Measurements from ENCODE around the gene ITGA11.
A peak's percentile ranks its signal among the peaks of the same experiment; 100 is the strongest.
"Not testable (repeated sequence)": the region's sequence is repeated elsewhere in the genome, so short reads cannot be mapped to it uniquely, and the experiment has no call there.

ITGA11 gene

DNA sequence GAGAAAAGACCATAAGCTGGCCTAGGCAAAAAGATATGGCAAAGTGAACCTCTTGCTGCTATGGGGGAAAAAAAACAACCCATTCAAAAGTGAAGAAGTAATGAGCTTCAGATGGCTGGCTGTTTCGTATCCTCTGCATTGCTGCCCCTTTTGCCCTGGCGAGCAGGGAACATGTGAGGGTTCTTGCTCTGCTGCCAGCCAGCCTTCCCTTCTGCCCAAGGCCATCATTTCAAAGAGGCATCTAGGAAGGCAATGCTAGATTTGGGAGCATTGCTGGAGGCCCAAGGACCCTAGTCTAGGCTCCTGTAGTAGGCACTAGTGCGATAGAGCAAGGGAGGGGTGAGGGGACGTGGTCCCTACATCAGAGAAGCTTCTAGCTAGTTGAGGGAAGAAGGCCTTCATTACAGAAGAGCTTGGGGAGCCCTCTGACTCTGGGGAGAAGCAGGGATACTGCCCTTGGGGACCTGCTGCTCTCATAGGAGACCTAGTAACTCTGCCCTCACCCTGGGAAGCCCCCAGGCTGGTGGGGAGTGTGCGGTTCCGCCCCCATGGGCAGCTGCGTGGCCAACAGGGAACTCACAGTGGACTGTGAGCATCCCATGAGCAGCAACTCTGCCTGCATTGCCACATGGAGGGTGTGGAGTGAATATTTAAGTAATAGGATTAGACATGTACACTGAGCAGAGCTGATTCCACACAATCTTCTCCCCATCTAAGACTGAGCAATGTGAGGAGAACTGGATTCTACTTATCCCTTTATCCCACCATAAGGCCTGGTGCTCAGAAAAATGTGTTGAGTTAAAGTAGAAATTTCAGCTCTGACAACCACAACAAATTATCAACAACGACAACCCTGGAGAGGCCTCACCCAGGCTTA is 21.3 kb downstream of the ITGA11 start:
- no peak for DNase-seq

DNA sequence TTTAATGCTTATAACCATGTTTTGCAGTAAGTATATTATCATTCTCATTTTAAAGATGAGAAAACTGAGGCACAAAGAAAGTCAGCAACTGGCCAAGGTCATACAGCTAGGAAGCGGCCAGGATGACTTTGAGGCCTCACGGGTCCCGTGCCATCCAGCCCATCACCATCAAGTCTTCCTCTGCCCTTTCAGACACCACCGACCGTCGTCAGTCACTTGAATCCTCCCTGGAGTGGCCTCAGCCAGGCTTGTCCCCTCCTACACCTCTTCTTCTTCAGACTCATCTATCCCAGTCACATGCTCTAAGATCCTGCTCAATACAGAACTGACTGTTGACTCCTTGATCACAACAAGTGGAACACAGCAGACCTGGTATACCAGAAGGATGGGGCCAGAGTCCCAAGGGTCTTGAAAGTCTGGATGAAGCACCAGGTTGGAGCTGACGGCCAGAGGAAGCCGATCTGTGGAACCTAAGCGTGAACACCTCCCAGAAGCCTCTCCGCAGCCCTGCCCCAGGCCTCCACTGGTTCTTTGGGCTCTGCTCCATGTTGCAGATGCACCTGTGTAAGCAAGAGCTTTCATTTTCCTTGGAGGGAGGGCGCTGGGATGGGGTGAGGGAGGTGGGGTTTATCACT is 22.1 kb downstream of the ITGA11 start:
- no peak for DNase-seq

DNA sequence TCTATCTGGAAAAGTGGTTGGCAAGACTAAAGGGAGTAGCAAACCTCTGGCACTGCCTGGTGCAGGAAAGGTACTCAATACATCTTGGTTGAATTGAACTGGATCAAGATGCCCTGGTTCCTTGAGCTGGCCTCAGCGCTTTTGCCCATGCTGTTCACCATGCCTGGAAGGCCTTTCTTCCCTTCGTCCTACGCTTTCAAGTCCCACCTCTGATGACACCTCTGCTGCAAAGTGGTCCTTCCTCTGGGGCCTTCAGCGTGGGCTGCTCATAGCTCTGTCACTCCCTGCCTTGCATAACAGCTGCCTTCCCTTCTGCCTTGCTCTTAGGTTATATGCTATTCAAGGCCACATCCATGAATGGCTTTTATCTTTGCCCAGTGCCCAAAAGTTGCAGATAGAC is 23.0 kb downstream of the ITGA11 start:
- DNase-seq, result no peak

DNA sequence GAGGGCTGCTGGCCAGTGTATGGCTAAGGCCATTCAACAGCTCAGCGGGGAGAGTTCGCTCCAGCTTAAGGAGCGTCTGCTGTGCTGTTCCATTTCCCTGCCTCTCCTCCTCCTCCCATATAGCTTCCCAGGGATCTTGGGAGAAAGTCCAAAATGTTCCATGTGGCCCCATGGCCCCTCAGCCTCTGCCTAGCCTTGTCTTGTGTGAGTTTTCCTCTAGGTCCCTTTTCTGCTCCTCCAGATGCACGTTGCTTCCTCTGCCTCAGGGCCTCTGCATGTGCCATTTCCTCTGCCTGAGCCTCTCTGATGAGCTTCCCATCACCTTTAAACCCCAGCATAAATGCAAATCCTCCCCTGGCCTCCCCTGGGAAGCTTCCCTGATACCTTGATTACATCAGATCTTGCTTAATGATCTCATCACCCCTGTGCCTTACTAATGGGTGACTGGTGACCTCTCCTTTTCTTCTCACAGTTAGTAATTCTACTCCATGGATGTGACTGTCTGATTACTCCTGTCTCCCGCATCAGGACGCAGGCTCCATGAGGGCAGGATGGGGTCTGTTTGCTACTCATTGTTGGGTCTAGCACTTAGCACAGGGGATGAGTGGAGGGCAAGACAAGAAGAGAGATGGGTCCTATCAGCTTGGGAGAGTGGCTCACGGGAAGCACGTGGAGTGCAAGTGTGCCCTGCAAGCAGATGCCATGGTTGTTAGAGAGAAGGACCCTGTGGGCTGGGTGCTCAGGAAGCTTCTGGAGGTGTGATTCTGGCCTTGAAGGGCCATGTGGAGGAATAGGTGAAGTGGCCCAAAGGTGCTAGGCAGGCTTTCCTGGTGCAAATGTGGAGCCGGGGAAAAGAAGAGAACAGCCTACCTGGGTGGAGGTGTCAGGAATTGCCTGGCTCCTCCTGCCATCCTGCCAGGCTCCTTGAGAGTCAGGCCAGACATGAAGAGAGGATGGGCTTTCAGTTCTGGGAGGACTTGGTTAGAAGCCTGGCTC is 23.8 kb downstream of the ITGA11 start:
- no peak for DNase-seq

DNA sequence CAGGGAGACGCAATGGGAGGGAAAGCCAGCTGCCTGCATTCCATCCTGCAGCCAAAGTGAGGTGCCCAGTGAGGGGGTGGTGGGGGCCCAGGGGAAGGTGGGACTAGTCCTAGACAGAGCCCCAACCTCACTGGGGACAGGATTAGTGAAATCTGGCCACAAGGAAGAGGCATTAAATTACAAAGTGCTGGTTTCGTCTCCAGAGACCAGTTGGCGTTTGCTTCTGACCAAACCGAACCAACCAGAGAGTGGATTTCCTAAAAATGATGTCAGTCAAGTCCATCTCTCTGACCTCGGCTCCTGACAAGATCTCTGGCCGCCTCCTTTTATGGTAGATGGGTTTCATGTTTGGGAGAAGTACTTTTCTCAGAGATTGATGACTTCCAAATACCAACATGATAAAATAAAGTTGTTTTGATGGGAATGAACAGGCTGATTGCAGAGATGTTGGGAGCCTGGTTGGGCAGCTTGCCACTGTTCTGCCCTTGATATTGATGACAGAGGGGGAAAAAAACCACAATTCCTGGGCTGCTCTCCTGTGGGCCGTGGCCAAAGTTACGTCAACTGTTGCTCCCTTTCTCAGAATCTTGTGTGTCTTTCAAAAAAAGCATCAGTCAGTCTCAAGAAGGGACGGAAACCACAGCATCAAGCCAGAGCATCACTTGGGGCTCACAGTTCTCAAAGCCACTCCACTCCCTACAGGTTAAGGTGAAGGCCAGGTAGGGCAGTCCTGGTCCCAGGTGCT is 24.6 kb downstream of the ITGA11 start:
- DNase-seq, result no peak

DNA sequence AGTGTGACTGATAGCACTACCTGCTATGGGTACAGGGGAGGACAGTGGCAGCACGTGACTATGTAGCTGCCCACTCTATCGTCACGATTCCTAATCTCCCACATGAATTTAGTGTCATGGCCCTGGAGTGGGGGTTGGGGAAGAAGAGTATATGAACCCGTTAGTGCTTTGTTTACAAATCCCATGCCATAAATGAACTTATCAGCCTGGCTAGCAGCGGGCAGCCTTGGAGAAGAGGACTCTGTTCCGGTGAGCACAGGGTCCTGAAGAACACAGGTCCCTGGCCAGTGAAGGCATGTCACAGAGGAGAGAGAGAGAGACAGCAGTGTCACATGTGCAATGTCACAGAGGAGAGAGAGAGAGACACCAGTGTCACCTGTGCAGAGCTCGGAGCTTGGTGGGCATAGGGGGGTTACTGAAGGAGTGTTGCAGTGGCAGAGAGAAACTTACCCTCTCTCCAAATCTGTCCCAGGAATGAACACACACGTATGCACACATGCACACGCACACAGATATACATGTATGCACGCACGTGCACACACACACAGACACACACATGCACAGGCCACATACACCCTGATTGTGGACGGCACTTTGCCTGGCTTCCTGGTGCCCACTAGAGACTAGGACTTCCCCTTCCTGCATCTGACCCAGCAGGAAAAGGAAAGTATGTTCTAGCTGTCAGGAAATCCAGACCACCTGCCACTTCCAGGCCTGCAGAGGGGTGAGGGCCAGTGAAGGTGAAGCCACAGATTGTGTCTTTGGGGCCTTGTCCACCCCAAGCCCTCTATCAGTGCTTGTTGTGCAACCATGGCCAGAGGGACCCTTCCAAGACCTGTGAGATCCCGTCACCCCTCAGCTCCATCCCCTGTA is 26.3 kb downstream of the ITGA11 start:
- no peak for DNase-seq

DNA sequence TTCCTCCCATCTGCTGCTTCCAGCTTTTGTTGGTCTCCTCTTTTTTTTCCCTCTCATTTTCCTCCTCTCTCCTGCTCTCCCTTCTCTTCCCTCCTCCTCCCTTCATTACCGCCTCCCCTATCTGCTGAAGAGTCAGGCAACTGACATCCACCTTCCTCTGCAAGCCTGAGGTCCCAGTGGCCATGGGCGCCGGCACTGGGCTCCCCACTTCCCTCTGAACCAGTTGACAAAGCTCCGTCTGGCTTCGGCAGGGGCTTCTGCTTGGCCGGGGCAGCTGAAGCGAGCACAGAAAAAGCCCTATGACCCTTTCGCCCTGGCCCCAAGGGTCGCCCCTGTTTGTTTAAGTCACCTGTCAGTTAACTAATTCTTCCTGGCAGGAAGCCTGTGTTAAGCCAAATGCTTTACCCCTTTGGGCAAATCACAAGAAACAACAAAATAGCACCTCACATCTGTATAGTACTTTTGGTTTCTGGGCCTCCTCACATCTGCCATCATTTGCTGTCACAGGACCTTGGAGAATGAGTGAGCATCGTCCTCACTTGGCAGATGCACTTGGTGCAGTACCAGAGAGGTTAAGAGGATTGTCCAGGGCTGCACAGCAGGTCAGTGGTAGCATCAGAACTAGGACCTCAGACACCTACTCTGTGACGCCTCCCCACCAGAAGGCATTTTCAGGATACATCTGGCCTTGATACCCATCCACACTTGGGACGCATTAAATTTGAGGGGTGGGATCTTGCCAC is 27.7 kb downstream of the ITGA11 start:
- DNase-seq, result no peak

DNA sequence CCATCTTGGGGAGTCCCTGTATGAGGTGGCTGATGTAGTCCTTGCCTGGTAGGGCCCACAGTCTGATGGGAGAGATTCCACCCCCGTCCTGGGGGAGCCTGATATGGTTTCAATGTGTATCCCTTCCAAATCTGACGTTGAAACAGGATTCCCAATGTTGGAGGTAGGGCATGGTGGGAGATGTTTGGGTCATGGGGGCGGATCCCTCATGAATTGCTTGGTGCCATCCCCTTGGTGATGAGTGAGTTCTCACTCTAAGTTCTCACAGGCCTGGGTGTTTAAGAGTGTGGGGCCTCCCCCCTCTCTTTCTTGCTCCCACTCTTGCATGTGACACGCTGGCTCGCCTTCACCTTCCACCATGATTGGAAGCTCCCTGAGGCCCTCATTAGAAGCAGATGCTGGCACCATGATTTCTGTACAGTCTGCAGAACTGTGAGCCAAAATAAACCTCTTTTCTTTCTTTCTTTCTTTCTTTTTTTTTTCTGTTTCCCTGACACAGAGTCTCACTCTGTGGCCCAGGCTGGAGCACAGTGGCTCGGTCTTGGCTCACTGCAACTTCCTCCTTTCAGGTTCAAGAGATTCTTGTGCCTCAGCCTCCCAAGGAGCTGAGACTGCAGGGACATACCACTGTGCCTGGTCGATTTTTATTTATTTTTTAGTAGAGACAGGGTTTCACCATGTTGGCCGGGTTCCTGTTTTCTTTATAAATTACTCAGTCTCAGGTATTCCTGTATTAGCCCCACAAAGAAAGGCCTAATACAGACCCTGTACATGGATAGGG is 28.6 kb downstream of the ITGA11 start:
- no peak for DNase-seq

DNA sequence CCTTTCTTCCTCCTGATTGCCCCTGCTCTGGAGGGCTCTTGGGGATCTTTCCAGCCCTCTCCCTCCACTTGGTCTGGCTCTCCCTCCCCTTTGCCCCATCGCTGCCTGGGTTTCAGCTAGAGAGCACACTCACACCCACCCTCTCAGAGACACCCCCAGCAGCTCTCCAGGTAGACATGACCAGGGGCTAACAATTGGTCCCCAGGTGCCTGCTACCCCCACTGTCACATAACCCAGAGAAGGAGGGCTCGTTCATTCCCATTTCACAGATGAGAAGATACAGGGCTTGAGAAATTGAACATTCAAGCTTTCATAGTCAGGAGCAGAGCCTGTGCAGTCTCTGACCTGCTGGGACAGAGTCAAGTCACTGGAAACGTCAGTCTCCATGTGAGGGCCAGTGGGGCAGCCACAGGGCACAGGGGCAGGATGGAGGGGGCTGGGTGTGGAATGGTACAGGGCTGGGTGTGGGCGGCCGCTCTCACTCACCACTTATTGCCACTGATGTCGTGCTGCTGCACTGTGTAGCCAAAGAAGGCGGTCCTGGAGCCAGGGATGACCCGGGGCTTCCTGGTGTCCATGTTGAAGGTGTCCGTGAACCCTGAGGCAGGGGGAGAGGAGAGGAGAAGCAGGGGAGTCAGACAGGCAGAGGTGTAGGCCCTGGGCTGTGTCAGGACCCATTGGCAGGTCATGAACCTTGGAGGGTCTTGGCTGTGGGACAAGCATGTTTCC is 29.4 kb downstream of the ITGA11 start:
- DNase-seq, result no peak

DNA sequence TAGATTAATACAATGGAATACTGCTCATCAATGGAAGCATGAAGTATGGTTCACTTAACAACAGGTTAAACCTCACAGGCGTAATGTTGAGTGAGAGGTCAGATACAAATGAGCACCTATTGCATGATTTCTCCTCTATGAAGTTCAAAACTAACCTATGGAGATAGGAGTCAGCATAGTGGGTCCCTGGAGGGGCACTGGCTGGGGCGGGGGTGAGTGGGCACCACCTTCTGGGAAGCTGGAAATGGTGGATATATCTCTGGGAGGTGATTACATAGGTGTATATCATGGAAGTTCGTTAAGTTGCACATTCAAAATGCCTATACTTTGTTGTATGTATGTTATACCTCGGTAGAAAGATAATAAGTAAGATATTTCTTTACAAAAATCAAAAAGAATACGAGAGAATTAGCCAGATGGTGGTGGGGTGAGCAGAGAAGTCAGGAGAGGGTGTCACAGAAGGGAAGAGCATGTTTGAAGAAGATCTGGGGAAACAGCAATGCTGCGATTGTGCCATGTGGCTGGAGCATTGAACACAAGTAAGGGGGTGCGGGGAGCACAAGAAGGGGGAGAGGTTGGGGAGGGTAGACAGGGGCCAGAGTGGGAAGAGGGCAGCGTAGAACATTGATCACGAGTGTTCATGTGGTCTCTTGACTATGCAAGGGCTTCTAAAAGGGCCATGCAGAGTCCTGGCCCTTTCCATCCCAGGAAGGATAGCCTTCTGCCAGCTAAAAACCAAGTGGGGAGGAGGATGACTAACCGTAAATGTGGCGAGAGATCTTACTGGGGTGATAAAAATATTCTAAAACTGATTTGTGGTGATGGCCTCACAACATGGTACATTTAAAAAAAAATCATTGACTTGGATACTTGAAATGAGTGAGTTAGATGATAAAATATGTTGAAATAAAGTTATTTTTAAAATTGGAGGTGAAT is 30.2 kb downstream of the ITGA11 start:
- no peak for DNase-seq

DNA sequence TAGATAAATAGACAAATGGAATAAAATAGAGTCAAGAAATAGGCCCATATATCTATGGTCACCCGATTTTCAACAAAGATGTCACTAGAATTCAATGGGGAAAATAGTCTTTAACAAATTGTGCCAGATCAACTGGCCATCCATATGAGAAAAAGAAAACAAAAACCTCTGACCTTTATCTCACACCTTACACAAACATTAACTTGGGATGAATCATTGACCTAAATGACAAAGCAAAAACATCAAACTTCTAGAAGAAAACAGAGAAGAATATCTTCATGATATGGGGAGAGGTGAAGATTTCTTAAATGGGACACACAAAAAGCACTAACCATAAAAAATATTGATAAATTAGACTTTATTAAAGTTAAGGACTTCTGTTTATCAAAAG is 31.9 kb downstream of the ITGA11 start:
- DNase-seq, result peak; percentile 51

DNA sequence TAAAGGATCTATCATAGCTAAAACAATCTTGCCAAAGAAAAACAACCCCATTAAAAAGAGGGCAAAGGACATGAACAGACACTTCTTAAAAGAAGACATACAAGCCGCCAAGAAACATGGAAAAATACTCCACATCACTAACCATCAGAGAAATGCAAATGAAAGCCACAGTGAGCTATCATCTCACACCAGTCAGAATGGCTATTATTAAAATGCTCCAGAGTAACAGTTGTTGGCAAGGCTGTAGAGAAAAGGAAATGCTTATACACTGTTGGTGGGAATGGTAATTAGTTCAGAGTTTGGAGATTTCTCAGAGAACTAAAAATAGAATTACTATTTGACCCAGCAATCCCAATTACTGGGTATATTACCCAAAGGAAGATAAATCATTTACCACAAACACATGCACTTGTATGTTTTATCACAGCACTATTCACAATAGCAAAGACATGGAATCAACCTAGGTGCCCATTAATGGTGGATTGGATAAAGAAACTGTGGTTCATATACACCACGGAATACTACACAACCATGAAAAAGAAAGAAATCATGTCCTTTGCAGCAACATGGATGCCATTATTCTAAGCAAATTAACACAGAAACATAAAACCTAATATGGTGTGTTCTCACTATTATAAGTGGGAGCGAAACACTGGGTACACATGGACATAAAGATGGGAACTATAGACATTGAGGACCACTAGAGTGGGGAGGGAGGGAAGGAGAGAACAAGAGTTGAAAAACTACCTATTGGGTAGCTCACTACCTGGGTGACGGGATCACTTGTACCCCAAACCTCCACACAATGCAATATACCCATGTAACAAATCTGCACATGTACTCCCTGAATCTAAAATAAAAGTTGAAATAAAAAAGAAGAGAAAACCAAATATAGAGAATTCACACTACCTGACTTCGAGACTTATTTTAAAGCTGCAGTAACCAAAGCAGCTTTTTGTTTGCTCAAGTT is 32.6 kb downstream of the ITGA11 start:
- no peak for DNase-seq

DNA sequence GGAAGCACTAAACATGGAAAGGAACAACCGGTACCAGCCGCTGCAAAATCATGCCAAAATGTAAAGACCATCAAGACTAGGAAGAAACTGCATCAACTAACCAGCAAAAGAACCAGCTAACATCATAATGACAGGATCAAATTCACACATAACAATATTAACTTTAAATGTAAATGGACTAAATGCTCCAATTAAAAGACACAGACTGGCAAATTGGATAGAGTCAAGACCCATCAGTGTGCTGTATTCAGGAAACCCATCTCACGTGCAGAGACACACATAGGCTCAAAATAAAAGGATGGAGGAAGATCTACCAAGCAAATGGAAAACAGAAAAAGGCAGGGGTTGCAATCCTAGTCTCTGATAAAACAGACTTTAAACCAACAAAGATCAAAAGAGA is 34.0 kb downstream of the ITGA11 start:
- not testable (repeated sequence) for DNase-seq

DNA sequence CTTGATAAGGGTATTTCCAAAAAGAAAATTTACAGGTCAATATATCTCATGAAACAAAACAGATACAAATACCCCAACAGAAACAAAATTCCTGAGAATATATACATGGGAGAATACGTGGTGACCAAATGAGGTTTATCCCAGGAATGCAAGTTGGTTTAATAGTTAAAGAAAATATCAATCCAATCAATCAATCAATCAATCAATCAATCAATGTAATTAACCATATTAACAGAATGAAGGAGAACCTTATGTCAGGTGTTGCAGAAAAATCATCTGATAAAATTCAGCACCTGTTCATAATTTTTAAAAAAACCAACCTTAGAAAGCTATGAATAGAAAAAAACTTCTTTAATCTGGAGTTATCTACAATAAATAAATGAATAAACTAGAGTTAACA is 35.9 kb downstream of the ITGA11 start:
- DNase-seq, result no peak

DNA sequence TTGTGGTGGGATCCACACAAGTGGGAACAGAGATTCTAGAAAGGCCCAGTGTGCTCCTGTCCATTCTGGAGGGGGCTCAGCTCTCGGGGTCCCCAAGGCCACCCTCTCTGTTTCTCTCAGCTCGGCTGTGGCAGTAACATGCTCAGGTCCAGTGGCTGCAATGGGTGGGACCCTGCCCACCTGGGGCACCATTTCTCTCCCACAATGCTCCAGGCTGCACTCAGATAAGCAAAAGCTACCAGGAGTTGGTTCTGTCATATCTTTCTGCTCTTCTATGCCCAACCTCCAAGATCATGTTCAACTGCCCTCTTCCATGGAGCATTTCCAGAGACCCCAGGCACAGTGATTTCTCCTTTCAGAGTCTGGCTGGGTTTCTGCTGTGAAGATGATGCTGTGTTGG is 40.8 kb downstream of the ITGA11 start:
- no peak for DNase-seq

DNA sequence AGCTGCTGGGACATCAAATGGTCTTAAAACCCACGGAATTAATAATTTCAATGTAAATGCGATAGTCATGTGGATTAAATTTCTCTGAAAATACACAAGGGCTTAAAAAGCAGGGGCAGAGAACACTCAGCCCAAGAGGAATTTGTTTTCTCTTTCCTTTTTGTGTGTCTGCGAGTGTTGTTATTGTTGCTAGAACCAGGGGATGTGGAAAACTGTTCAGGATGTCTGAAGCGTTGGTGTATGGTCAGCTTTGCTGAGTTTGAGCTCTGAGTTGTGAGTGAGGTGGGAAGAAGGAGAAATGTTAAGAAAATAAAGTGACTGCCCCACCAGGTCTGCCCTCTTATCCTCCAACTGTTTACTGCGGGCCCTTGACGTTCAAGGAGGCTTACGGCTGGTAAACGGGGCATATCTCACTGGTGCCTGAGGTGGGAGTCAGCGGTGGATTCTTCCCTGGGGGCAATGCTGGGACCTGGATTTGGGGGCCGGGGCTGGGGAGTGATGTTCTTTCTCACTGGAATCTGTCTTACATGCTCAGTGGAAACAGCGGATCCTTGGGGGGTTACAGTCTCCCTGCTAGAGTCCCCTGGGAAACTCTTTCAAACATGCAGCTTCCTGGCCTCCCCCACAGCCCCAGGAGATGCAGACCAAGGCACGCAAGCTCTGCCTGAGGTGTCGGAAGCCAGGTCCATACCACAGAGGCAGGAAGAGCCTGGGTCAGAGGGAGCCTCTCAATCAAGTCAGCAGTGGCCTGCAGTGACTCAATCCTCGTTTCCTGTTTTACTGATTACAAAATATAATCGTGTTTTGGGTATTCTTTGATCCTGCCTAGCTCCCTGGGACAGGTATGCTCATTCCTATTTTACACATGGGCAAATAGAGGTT is 41.8 kb downstream of the ITGA11 start:
- no peak for DNase-seq
